GM21737 (cell line): ENCODE results near the gene ZFP36L1.

Source experiments
- ATAC-seq: cut with Tn5 transposase; IDR thresholded peaks from one replicate; pipeline ENCODE4 v1.9.1; 2021; ENCODE audit warnings: mild to moderate bottlenecking, moderate library complexity; ENCODE audit not compliant: unreplicated experiment

ZFP36L1 gene

DNA sequence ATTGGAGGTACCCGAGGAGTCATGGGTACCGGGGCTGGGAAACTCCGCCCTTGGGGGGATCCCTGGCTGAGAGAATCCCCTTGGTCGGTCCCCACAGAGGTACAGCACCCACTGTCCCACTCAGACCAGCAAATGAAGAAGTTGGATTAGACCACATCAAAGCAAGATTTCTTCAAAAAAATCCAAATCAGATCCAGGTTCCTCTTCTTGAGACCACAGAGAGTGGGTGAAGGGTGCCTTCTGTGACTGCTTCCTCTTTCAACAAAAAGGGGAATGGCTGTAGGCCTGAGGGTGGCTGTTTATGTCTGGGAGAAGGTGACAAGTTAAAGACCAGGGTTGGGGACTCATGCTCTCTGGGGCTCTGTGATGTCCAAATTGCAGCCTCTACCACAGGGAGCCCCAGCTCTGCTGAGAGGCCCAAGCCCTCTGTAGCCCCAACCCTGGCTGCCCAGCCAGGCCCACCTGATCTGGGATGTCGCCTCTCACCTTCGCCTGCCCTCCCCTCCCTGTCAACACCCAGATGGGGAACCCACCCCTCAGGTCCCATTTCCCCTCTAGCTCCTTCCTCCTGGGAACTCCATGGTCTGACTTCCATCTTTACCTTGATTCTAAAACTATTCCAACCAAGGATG lies 50.9 kb downstream of the ZFP36L1 start:
- peak; percentile 53 for ATAC-seq

GRCh38 chr14:68741477-68741791 lies 51.4 kb downstream of the ZFP36L1 start:
- ATAC-seq = no peak

GRCh38 chr14:68740788-68741476 lies 51.9 kb downstream of the ZFP36L1 start:
- no peak for ATAC-seq

DNA sequence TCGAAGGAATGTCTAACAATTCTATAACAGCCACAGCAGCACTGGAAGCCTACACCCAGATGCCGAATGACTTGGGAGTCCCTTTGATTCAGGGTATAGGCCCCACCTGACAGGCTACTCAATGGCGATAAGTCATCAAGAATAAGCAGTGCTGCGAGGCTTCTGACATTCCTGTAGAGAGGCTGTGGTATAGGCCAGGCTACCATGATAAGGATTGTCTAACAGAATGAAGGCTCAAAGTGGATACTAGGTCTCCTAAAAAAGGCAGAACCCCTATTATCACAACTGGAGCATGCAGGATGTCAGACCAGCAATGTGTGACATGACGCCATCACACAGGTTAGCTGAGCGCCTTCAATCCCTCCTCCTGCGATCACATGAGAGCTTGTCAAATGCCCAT lies 53.2 kb downstream of the ZFP36L1 start:
- no peak for ATAC-seq

DNA sequence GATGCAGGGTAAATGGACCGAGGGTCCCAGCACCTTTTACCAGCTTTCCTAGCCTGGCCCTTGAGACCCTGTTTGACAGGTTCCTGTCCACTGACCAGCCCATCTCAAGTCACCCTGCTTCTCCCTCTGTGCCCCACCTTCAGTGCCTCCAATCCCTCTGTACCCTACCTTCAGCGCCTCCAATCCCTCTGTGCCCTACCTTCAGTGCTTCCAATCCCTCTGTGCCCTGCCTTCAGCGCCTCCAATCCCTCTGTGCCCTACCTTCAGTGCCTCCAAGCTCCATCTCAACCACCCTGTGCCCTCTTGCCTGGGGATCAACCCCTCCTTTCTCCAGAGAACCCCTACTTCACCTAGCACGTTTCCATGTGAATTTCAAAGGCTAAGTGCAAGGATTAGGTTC lies 54.3 kb downstream of the ZFP36L1 start:
- ATAC-seq = no peak
